OCI-LY1 (cell line): ENCODE data around the gene F2RL1.

Experiments used
- CTCF ChIP-seq: fragments of 200-600 bp; sonication (generic), shearing (Covaris generic); IDR thresholded peaks from 2 replicates; pipeline ENCODE4 v1.5.1; 2017; ENCODE audit warnings: mild to moderate bottlenecking, antibody characterized with exemption, low read length, moderate library complexity, mixed read lengths
- EZH2 ChIP-seq: fragments of 200-600 bp; sonication (generic), shearing (Covaris generic); IDR thresholded peaks from 2 replicates; pipeline ENCODE4 v1.8.0; 2017; ENCODE audit warnings: borderline replicate concordance, mixed run types, mild to moderate bottlenecking, antibody characterized with exemption, low read length, moderate library complexity, mixed read lengths

GRCh38 chr5:76808141-76808691, 10.6 kb upstream of the F2RL1 start:
- no peak for TF ChIP-seq CTCF
- TF ChIP-seq EZH2: no peak
